Epithelial cell of proximal tubule (primary cell): Measurements from ENCODE around the gene NKRF. TPM values are rescaled to one million over a fixed set of nuclear protein-coding genes. Genes with fewer than 3 reads are reported as not detected.
A peak's percentile ranks its signal among the peaks of the same experiment; 100 is the strongest.

Experiments
- DNase-seq: peaks from one replicate; pipeline ENCODE4 v3.0.0-alpha.2; 2011; ENCODE audit warnings: low read depth
- H3K4me3 ChIP-seq: 2 replicates; pipeline ENCODE4 v1.5.1; 2011; ENCODE audit warnings: low read depth, mild to moderate bottlenecking, low read length
- CTCF ChIP-seq: conservative IDR thresholded peaks from 2 replicates; pipeline ENCODE4 v1.5.1; 2012; ENCODE audit warnings: low read depth, mild to moderate bottlenecking, low read length
- total RNA-seq: library from RNA; depleted of rRNA; stranded (reverse); fragments of >200 nt; gene quantifications from 2 replicates; pipeline ENCODE4 v1.2.3, GENCODE V29; 2015

NKRF gene
- total RNA-seq: 5.8 and 7.1 TPM in 2 replicates

DNA sequence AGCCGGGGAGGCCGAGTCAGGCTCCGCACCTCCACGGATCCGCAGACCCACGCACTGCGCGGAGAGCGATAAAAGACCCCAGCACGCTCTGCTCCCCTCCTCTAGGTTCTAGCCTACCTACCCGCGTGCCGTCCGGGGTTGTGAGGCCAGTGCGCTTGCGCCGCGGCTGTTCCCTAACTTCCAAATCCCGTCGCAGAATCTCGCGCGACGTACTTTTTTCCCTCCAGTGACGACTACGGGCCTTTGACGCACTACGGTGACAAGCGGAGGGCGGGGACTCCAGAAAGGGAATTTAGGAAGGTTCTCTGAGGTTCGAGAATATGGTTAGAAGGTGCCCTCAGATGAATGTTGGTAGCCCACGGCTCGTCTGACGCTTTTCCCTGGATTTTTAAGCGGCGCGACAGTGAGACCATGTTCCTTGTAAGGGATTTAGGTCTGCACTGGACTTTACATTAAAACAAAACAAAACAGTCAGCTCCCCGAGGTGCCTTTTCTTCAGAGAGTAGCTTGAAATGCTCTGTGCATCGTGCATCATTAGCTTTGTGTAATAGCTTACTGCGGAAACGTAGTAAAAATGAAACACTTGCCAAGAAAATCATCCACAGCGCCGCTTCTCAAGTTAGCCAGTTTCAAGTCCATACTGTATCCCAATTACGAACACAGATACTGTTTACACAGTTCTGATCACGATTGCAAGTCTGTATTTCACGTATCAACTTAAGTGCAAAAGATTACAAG lies at the start of gene NKRF:
Gene NKRF, minus strand, starts transcription at position 145 of the 738 bp plus-strand sequence.
- peak within 1 kb of the TSS; percentile 78 for H3K4me3 ChIP-seq
- DNase-seq: peak; percentile 47
- TF ChIP-seq CTCF: no peak

- H3K4me3 ChIP-seq: no peak overlapping the region
- DNase-seq: no peak
- TF ChIP-seq CTCF: no peak
These were observed 48.9 kb upstream of the NKRF start for GRCh38 chrX:119655125-119655524.

GRCh38 chrX:119654112-119654531 lies 47.9 kb upstream of the NKRF start:
- no peak overlapping the region for H3K4me3 ChIP-seq
- no peak for DNase-seq
- no peak for TF ChIP-seq CTCF

DNA sequence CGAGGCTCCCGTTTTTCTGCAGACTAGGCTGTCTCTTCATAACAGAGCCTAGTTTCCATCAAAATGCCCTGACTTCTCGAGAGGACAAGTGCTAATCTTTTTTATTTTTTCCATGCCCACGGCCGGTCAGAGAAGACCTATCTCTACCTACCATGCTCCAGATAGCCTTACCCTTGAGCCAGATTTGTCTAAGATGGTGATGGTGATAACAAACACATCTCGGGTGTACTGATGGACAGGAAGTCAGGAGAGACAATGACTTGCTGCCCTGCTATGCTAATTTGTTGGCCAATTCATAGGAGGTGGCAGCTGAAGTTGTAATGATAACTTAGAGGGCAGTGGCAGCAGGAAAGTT lies 42.2 kb upstream of the NKRF start:
- H3K4me3 ChIP-seq: no peak overlapping the region
- no peak for DNase-seq
- no peak for TF ChIP-seq CTCF

DNA sequence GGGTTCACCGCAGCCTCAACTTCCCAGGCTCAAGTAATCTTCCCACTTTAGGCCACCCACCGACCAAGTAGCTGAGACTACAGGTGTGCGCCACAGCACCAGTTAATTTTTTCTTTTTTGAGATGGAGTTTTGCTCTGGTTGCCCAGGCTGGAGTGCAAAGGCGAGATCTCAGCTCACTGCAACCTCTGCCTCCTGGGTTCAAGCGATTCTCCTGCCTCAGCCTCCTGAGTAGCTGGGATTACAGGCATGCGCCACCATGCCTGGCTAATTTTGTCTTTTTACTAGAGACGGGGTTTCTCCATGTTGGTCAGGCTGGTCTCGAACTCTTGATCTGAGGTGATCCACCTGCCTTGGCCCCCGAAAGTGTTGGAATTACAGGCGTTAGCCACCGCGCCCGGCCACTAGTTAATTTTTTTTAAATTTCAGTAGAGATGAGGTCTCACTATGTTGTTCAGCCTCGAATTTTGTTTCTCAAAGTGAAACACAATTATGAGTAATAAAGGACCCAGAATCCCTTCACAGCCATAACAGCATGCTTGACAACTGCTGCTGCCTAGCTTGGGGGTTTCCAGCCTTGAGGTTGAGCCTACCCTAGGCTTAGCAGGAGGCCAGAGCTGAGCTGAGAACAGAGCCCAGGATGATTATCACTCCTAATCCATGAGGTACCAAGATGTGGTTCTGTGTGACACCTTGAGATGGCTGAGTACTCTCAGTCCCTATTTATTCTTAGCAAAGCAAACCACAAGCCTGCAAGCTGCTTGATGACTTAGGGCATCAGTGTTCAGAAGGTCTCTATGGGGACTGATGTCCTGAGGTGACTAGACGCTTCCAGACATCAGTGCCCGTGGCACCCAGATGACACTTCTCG lies 41.6 kb upstream of the NKRF start:
- TF ChIP-seq CTCF: no peak
- no peak for DNase-seq
- no peak overlapping the region for H3K4me3 ChIP-seq

GRCh38 chrX:119647089-119647488 lies 40.9 kb upstream of the NKRF start:
- H3K4me3 ChIP-seq: no peak overlapping the region
- no peak for TF ChIP-seq CTCF
- no peak for DNase-seq
